ENCODE data around the gene IFI6. TPM values are rescaled to one million over a fixed set of nuclear protein-coding genes. Genes with fewer than 3 reads are reported as not detected.

The IFI6 gene
- total and polyA plus RNA-seq, 2 of the 13 experiments (the other 11 are each of a cell fraction or from before 2014, with no cell fraction given), result 12.9 to 13.2 TPM

- TF ChIP-seq POLR2AphosphoS5 (IDR thresholded peaks at IDR 0.05; ENCODE audit: low read depth, low read length) (no peak), ELF4 (CRISPR knock-in tag; IDR thresholded peaks at IDR 0.05; ENCODE audit: borderline replicate concordance) (no peak), LCORL (IDR thresholded peaks at IDR 0.05) (no peak), LCORL (CRISPR knock-in tag; IDR thresholded peaks at IDR 0.05) (no peak), ZNF619 (CRISPR knock-in tag; IDR thresholded peaks at IDR 0.05) (no peak), ZNF317 (CRISPR knock-in tag; IDR thresholded peaks at IDR 0.05) (no peak), KDM1A (CRISPR knock-in tag; IDR thresholded peaks at IDR 0.05) (no peak), MED13 (CRISPR knock-in tag; IDR thresholded peaks at IDR 0.05) (no peak), RELA (CRISPR knock-in tag; IDR thresholded peaks at IDR 0.05) (no peak), MXI1 (IDR thresholded peaks at IDR 0.05; ENCODE audit: borderline replicate concordance, low read depth, low read length) (no peak), GATAD1 (CRISPR knock-in tag; IDR thresholded peaks at IDR 0.05) (no peak), PRPF4 (IDR thresholded peaks at IDR 0.05; ENCODE audit: low read depth, low read length, poor library complexity, severe bottlenecking) (no peak), ZNF816 (CRISPR knock-in tag; IDR thresholded peaks at IDR 0.05; ENCODE audit: borderline replicate concordance) (no peak), PTBP1 (IDR thresholded peaks at IDR 0.05; ENCODE audit: low read depth, low read length, poor library complexity, severe bottlenecking) (no peak), RAD51 (IDR thresholded peaks at IDR 0.05; ENCODE audit: borderline replicate concordance) (no peak), PBX2 (CRISPR knock-in tag; IDR thresholded peaks at IDR 0.05) (no peak), ZNF292 (CRISPR knock-in tag; IDR thresholded peaks at IDR 0.05; ENCODE audit: borderline replicate concordance, low read depth) (no peak), ZFX (CRISPR knock-in tag; IDR thresholded peaks at IDR 0.05; ENCODE audit: low read depth) (no peak; the same call in 1 of the 2 replicates), ZNF205 (CRISPR knock-in tag; IDR thresholded peaks at IDR 0.05) (0 out of 2 replicates have a peak, but pooled peaks have one; percentile 20), FOSL2 (CRISPR knock-in tag; IDR thresholded peaks at IDR 0.05) (peak; percentile 47)
- TF ChIP-seq, protein P1, sequence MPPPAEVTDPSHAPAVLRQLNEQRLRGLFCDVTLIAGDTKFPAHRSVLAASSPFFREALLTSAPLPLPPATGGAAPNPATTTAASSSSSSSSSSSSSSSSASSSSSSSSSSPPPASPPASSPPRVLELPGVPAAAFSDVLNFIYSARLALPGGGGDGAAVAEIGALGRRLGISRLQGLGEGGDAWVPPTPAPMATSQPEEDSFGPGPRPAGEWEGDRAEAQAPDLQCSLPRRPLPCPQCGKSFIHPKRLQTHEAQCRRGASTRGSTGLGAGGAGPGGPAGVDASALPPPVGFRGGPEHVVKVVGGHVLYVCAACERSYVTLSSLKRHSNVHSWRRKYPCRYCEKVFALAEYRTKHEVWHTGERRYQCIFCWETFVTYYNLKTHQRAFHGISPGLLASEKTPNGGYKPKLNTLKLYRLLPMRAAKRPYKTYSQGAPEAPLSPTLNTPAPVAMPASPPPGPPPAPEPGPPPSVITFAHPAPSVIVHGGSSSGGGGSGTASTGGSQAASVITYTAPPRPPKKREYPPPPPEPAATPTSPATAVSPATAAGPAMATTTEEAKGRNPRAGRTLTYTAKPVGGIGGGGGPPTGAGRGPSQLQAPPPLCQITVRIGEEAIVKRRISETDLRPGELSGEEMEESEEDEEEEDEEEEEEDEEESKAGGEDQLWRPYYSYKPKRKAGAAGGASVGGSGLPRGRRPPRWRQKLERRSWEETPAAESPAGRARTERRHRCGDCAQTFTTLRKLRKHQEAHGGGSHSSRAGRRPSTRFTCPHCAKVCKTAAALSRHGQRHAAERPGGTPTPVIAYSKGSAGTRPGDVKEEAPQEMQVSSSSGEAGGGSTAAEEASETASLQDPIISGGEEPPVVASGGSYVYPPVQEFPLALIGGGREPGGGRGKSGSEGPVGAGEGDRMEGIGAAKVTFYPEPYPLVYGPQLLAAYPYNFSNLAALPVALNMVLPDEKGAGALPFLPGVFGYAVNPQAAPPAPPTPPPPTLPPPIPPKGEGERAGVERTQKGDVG (CRISPR knock-in tag; IDR thresholded peaks at IDR 0.05; ENCODE audit: borderline replicate concordance), result no peak
- TF ChIP-seq, protein P2, sequence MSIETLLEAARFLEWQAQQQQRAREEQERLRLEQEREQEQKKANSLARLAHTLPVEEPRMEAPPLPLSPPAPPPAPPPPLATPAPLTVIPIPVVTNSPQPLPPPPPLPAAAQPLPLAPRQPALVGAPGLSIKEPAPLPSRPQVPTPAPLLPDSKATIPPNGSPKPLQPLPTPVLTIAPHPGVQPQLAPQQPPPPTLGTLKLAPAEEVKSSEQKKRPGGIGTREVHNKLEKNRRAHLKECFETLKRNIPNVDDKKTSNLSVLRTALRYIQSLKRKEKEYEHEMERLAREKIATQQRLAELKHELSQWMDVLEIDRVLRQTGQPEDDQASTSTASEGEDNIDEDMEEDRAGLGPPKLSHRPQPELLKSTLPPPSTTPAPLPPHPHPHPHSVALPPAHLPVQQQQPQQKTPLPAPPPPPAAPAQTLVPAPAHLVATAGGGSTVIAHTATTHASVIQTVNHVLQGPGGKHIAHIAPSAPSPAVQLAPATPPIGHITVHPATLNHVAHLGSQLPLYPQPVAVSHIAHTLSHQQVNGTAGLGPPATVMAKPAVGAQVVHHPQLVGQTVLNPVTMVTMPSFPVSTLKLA (IDR thresholded peaks at IDR 0.05), result peak; percentile 90
- TF ChIP-seq, protein P3, sequence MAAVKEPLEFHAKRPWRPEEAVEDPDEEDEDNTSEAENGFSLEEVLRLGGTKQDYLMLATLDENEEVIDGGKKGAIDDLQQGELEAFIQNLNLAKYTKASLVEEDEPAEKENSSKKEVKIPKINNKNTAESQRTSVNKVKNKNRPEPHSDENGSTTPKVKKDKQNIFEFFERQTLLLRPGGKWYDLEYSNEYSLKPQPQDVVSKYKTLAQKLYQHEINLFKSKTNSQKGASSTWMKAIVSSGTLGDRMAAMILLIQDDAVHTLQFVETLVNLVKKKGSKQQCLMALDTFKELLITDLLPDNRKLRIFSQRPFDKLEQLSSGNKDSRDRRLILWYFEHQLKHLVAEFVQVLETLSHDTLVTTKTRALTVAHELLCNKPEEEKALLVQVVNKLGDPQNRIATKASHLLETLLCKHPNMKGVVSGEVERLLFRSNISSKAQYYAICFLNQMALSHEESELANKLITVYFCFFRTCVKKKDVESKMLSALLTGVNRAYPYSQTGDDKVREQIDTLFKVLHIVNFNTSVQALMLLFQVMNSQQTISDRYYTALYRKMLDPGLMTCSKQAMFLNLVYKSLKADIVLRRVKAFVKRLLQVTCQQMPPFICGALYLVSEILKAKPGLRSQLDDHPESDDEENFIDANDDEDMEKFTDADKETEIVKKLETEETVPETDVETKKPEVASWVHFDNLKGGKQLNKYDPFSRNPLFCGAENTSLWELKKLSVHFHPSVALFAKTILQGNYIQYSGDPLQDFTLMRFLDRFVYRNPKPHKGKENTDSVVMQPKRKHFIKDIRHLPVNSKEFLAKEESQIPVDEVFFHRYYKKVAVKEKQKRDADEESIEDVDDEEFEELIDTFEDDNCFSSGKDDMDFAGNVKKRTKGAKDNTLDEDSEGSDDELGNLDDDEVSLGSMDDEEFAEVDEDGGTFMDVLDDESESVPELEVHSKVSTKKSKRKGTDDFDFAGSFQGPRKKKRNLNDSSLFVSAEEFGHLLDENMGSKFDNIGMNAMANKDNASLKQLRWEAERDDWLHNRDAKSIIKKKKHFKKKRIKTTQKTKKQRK (IDR thresholded peaks at IDR 0.05; ENCODE audit: low read length), result no peak
These were observed 21.3 kb downstream of the IFI6 start (continued) for GRCh38 chr1:27650539-27651175.
